ENCODE results near the gene DOCK1. TPM values are rescaled to one million over a fixed set of nuclear protein-coding genes. Genes with fewer than 3 reads are reported as not detected.

The DOCK1 gene
- total RNA-seq, 1 donor from 2014 or later = 0.86 TPM

DNA sequence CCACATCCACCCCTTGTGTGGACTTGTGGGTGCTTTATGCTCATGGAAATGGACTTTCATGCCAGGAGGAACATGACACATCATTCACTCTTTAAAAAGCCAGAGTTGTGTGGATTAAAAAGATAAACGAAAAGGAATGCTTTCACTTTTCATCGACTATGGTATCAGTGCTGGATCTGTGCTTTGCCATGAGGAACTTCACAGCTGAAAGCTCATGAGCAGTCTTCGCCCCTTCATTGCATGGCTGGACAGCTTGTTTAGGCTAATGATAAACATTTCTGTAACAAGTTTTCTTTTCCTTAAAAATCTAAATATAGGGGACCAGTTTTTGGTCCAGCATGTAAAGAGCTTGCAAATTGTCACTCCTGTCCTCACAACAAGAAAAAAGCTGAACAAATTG is 470.2 kb downstream of the DOCK1 start:
- intact Hi-C loops (cut with micrococcal nuclease) = no loop called here

DNA sequence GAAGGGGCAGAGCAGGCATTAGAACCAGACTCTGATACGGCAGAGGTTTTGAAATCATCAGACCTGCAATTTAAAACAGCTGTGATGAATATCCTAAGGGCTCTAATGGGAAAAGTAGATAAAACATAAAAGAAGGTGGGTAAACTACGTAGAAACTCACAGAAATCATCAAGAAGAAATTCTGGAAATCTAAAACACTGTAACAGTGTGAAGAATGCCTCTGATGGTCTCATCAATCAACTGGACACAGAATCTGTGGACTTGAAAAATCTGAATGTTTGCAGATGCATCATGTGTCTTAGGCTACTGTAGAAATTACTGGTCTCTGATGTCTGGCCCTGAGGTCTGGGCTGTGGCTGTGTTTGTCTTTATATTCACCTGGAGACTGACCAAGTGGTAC is 470.8 kb downstream of the DOCK1 start:
- intact Hi-C loops (cut with micrococcal nuclease) = no loop called here

DNA sequence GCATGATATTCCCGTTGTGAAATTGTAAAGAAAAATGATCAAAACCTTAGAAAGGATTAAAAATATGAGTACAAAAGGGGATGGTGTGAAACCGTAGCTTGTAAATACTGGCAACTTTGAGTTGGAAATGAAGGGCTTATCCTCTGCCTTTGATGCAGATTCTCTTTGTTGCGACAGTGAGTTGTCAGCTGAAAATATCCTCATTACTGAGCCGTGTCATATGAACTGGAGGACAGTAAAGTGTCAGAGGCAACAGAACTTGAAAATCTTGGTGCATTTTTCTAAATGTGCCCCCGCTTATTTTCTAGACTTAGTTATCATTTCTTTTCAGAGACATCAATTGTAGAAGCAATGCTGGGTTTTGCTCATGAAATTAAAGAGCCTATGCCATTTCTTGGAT is 473.4 kb downstream of the DOCK1 start:
- intact Hi-C loops (cut with micrococcal nuclease) = no loop called here

DNA sequence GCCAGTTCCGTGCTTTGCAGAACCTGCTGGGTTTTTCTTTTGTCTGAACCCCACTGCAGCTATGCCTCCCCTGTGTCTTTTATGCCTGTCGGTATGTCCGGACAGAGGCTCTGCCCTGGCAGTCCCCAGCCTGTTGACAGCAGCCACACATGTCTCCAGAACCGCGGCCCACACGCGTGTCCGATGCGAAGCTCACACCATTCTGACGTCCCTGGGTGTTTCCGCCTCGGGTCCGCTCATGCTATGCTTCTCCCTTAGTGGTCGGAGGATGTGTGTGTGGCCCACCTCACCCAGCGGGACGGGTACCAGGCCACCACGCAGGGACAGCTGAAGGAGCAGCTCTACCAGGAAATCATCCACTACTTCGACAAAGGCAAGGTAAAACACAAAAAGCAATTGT is 479.3 kb downstream of the DOCK1 start:
- intact Hi-C loops (cut with micrococcal nuclease) = no loop called here

DNA sequence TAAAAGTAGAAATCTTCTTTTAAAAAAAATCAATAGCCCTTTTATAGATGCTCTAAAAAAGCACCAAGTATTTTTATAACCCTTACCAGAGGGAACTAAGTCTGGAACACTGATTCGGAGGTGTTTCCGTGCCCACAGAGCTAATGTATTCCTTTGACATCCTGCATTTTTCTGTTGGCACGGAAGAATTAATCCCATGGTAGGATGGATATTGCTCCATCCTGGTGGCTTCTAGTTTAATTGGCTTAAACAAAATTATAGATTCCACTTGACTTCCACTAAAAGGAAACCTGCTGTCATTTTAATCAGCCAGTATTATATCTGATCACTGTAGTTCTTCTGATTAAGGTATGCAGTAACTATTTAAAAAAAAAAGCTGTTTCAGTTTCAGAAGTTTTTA is 479.8 kb downstream of the DOCK1 start:
- intact Hi-C loops (cut with micrococcal nuclease) = no loop called here

DNA sequence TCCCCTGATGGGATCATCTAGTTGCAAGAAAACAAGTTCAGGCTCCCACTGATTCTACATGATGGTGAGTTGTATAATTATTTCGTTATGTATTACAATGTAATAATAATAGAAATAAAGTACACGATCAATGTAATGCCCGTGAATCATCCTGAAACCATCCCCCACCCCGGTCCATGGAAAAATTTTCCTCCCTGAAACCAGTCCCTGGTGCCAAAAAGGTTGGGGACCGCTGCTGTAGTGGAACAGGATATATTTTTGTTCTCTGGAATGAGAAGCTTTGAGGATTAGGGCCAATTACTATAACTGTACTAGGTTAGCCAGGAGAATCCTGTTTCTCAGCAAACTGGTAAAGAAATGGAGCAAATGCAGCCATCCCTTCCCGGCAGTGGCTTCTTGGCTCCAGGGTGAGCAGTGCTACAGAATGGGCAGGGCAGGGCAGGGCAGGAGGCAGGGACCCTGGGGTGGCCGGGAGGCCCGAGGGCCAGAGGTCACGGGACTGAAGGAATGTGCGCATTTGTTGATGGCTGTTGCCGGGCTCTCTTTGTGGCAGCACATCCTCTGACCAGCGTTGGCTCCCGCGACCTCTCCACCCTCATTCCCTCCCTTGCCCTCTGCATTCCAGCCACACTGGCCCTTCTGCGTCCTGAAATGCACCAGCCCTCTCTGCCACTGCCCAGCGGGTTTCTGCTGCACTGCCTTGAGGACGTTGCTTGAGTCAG is 481.5 kb downstream of the DOCK1 start:
- intact Hi-C loops (cut with micrococcal nuclease) = no loop called here

DNA sequence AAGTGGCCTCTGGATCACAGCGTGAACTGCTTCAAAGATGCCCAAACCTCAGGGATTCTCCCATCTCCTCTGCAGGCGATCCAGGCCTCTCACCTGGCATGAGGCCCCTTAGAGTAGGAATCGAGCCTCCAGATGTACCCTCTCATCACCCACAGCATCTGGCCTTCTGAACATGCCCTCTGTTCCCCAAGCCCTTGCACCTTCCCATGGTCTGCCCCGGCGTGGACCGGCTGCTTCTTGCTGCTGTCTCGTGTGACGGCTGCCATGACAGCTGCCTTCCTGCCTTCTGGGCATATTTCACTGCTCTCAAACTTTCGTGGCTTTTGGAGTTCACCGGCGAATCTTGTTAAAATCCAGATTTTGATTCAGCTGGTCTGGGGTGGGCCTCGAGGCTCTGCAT is 486.6 kb downstream of the DOCK1 start:
- intact Hi-C loops (cut with micrococcal nuclease) = no loop called here

DNA sequence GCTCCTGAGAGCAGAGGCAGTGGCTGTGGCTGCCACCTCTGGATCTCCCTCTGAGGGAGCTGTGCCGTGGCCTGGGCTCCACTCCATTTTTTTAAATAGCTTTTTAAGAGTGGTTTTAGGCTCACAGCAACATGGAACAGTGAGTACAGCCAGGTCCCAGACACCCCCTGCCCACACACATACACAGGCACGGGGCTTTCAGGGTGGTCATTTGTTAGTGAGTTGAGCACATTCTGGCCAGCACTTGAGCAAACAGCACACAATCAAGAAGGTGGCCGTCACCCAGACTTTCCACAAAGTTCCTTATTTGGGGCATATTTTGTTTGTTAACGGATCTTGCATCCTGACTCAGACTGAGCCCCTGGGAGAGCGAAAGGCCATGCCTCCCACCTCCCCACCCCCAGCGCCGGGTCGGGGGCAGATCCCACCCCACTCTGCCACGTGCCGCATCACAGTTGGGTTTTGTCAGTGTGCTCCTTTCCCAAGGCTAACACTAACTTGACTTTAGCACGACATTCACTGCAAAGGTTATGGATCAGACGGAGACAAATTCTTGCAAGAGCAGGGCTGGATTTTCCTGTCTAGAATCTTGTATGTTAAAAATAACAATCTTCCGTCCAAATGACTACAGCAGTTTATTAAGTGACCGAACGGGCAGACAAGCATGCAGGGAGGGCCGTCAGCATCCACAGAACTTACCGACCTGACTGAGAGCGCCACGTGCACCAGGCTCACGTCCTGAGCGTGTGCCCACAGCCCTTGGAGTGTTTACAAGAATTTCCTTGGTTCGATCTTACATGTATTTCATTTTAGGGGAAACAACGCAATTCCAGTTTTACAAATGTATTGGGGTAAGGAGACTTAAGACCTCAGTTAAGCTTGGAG is 487.4 kb downstream of the DOCK1 start:
- intact Hi-C loops (cut with micrococcal nuclease) = no loop called here

DNA sequence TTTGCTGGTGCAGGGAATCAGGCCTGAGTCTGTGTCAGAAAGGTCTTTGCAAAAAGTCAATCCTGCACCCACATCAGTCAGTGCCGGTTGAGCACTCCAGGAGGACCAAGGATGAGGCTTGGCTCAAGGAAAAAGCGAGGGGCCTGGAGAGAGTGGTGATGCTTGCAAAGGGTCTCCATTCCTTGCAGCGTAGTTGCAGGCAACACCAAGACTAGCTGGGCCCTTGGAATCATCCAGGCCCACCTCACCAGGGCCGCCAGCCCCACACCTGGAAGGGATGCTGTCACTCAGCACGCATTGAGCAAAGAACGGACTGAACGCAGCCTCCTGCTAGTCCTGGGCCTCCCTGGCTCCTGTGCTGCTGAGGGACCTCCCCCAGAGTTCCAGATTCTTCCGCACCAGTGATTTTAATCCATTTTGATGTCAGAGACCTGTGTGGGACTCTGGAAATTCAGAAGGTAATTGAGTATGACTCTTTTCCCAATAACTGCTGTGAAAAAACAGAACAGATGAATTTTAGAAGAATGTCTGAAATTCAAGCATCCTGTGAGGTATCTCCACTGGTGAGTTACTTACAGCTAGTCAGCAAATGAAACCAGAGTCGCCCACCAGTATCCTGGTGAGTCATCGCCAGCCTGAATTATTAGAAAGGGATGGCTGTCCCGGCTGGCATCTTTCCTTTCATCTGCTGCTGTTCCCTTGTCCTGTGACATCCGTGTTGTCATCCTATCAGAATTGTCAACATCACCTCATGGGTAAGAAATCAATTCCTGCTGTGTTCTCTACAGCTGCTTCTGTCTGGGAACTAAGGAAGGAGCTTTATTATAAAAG is 493.1 kb downstream of the DOCK1 start:
- intact Hi-C loops (cut with micrococcal nuclease) = no loop called here

DNA sequence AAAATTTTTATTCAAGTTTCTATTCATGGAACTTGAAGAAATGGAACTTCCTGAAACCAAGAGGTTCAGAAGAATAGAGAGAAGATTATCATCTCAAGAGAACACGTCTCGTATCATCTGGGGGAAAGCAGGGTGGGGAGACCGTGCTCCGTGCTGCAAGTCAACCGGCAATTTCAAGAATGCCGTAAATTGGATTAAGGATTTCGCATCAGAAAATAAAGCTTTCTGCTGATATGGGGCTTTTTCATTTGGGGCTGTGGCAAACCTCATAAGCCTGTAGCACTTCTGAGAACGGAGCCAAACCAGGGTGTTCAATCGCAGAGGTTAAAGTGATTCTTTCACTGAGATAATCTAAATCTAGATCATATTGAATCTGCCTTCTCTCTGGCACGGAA is 493.7 kb downstream of the DOCK1 start:
- intact Hi-C loops (cut with micrococcal nuclease) = no loop called here

DNA sequence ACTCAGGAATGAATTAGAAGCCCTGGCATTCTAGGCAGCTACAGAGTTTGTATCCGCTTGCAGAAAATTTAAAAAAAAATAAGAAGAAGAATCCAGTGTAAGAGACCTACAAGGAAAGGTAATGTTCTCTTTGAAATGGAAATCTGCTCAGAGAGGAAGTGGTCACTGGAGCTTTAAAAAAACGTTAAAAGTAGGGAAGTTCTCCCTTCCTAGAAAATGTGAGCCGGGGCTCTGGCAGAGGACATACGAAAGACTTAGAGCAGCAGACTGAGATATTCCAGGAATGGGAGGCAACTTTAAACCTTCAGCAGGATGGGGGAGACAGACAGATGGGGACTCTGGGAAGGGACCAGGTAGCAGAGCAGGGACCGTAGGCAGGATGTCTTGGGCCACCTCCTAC is 494.4 kb downstream of the DOCK1 start:
- intact Hi-C loops (cut with micrococcal nuclease) = no loop called here

DNA sequence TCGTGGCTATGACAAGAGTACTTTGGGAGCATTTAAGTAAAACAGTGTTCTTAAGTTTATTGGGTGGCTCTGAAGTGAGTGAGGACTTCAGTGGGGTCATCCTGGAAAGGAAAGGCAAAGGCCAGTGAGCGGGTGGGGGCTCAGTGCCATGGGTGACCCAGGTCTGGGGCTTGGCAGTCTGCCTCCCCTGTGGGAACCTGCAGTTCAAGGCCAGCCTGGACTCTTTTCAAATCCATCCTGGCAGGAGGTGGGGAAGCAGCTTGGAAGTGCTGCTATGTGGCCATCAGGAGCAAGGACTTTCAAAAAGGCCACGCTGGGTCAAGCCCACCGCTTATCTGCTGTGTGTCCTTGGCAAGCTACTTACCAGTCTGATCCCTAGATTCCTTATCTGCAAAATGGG is 495.0 kb downstream of the DOCK1 start:
- intact Hi-C loops (cut with micrococcal nuclease) = no loop called here

DNA sequence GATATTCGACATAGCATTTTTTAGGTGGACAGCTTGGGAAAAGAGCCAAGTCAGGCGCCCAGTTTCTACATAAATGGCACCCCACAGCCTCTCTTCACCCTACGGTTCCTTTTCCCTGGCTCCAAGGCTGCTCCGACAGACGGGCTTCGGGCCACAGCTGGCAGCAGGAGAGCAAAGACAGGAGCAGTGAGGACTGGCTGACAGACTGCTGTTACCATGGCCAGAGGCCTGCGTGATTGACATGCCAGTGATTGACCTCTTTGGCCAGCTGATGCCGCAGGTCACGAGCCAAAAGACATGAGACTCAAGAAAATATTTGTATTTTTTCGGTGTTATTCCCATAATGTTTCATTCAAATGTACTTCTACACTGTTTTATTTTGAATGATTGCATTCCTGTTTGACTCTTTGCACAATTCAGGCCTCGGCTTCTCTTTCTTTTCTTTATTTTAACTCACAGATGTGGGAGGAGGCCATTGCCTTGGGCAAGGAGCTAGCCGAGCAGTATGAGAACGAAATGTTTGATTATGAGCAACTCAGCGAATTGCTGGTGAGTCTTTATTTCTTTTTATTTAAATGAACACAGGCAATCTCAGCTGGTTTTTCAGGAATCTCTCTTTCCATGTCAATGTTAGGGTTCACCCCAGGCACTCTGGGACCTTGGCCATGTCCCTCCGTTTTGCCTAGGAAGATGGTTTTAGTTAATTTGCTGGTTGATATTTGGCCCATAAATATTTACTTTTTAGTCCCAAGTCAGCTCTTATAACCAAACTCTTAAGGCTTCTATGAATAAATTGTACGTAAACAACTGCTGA is 497.6 kb downstream of the DOCK1 start:
- intact Hi-C loops (cut with micrococcal nuclease) = no loop called here

DNA sequence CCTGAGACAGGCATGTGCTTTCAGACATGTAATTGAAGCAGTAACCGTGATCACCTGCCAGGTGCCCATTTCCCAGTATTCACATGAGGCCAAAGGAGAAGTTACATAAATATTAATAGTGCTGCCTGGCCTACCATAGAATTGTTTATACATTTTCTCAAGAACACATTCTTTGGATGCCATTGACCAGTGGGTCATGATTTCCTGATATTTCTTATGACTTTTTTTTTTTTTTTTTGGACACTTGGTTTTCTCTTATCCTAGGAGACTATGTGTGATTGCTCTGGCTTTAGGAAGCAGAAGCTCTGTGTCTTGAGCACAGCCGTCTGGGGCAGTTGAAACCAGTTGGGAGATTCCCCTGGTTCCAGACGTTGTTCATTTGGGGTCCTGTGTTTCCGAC is 500.0 kb downstream of the DOCK1 start:
- intact Hi-C loops (cut with micrococcal nuclease) = no loop called here

DNA sequence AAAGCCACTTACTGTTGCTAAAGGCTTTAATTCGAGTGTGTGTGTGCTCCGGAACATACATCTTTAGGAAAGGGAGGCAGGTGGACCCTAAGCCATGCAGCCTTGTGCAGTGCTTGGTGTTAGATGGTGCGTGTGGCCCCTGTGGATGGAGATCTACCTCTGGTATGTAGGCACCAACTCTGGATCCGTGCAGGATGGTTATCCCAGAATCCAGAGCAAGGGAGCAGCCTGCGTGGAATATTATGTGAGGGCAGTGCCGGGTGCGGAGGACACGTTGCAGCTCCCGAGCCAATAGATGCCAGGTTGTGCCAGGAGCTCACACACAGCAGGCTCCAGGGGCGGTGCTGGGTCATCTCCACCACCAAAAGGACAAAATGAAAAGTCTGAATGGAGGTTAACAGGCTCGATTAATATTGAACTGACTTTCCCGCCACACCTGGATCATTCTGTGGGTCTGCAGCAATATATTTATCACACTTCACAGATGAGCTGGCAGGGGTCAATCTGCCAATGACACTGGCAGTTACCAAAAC is 500.9 kb downstream of the DOCK1 start:
- intact Hi-C loops (cut with micrococcal nuclease) = no loop called here

DNA sequence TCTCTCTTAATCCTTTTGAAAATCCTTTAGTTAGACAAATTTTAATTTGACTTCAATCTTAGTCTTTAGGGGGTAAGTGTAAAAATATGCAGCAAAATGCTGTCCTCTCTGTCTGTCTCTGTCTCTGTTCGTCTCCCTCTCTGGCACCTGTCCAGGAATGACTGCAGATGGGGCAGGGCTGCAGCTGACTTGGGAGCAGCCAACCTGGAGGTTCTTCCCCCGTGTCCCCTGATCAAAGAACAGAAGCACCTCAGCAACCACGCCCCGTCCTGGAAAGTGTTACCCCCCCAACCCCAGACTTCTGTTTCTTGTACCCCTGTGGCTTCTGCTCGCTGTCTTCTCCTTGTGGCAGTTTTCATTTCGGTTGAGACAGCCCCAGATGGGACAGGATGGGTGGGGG is 502.3 kb downstream of the DOCK1 start:
- intact Hi-C loops (cut with micrococcal nuclease) = no loop called here

DNA sequence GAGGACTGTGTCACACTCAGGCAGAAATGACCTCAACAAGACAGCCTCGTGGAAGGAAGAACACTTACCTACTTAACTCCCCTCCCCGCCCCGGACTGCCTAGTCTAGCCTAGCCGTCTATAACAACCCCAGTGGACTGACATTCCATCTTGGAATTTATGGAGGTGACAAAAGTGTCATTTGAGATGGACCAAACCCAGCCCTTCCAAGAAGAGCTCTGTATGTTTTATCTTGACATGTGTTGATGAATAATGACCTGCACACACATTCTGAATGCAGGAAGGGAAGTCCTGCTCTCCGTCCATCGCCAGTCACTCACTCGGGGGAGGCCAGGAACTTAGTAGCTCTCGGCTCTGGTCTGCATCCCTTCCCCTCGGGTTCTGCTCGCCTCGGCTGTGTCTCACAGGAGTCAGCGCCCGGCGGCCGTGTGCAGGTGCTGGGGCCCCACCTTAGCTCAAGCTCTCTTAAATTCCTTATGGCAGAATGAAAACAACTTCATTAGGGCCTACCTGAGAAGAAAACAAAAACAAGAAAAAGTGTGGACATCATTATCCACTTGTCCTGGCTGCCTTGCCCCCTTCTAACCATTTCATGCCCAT is 503.0 kb downstream of the DOCK1 start:
- intact Hi-C loops (cut with micrococcal nuclease) = no loop called here

DNA sequence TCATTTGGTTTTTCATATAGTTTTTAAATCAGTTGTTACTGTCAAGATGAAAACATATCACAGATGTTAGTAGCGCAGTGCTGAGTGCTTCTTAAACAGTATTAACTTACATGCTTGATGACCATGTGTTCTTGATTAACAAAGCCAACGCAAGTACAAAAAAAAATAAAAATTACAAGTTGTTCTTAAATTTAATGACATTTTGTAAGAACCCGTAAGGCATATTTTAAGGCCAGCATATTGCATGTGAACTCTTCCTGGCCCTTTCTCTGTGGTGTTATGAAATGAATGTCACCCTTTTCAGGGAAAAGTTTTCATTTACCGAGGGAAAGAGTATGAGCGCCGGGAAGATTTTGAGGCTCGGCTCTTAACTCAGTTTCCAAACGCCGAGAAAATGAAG is 503.5 kb downstream of the DOCK1 start:
- intact Hi-C loops (cut with micrococcal nuclease) = no loop called here

DNA sequence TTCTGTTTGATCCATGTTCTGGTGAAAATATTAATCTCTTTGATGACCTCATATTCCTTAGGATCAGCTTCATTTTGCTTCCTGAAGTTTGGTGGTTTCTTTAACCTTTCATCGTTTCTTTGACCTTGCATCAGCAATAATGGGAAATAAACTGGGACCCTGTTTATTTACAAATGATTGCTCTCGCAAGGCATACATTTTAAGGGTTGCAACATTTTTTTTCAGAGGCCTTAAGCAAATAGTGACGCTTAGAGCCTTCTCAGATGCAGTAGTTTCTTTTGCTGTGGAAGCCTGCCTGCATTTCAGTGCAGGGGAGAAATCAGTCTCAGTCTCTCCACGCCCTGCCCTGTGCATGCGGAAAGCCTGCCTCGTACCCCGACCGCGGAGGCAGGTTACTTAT is 504.8 kb downstream of the DOCK1 start:
- intact Hi-C loops (cut with micrococcal nuclease) = no loop called here

DNA sequence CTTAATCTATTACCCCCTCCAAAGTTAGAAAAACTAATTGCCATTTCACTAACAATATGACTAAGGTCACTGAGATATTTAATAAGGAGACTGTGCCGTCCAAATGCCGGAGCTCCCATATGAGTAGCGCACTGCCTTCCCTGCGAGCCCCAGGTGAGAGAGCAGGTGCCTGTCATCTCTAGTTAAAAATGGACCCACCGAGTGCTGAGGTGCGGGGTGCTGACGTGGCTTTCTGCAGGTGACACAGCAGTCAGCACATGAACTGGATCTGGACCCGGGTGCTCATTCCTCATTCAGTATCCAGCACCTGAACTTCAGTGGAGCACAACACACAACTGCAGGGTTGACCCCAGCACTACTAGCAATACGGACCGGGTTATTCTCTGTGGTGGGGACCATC is 505.8 kb downstream of the DOCK1 start:
- intact Hi-C loops (cut with micrococcal nuclease) = no loop called here

Data from T-helper 1 cell treated with Interleukin-12 subunit alpha and Interleukin-12 subunit beta and Interleukin-4 antibody, amounts not matched to agents 30 ng/mL and 1 ng/mL, for 36 hours (primary cell).